Upper lobe of left lung (tissue), 4 donors: ENCODE measurements around the gene ATP6V0A1.

Experiments
- CTCF ChIP-seq, 6 experiments: fragments of 450-650 bp in 4 of 6; fragments of 200-600 bp in 2 of 6; sonication (generic) in 2 of 6; IDR thresholded peaks; one replicate each; pipeline ENCODE4 v1.5.1; 2016 to 2019; ENCODE audit warnings: antibody characterized with exemption in 6 of 6
- EP300 ChIP-seq, 4 donors: sonication (generic); formaldehyde crosslinking; IDR thresholded peaks; one replicate each; pipeline ENCODE4 v1.5.1; 2017; ENCODE audit warnings: antibody characterized with exemption in 4 of 4, control low read depth in 2 of 4

DNA sequence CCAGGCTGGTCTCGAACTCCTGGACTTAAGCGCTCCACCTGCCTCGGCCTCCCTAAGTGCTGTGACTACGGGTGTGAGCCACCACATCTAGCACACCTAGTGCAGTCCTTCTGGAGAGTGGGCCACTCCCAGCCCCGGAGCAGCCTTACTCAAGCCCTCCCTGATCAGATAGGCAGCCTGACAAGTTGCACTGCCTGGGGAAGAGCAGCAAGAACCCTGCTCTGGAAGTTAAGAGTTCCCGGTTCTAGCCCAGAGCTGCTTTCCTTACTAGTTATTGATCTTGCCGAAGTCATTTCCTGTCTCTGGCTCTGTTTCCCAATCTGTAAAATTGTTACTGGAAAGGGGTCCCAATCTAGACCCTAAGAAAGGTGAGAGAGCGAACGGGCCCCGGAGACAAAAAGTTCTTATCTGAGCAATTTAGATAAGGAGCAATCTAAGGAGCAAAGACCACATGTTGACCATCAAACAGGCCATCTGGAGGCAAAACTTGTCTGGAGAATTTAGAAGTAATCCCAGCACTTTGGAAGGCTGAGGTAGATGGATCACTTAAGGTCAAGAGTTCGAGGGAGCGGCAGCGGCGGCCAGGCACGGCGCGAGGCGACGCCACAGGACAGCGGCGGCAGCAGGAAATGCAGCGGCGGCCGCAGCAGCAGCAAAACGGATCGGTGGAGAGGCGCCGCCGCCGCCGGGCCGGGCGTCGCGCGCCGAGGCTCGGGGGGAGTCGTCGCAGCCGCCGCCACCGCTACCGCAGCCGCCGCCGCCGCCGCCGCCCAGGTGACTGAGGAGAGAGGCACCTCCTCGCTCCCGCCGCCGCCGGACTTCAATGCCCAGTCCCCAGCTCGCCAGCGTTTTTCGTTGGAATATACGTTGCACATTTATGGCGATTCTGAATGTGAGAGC, 73.0 kb downstream of the ATP6V0A1 start:
- TF ChIP-seq EP300 (IDR thresholded peaks at IDR 0.05) (no peak), CTCF (IDR thresholded peaks at IDR 0.05) (peak; percentile 61 to 87 (median 84))
